Measurements from ENCODE around the gene EP400.

Gene EP400

GRCh38 chr12:131971226-131971625 is 21.5 kb downstream of the EP400 start:
- no peak overlapping the region for H3K4me3 ChIP-seq (ENCODE audit: low read depth, low read length)
- DNase-seq (ENCODE audit: low read depth, low spot score): no peak
- CTCF ChIA-PET: no interaction called here
- POLR2A ChIA-PET: no interaction called here
- TF ChIP-seq CTCF (IDR thresholded peaks at IDR 0.05; ENCODE audit: insufficient read depth, low read length, missing control alignments): no peak

- DNase-seq (ENCODE audit: low read depth, low spot score): no peak
- no peak for TF ChIP-seq CTCF (IDR thresholded peaks at IDR 0.05; ENCODE audit: insufficient read depth, low read length, missing control alignments)
- H3K4me3 ChIP-seq (ENCODE audit: low read depth, low read length): no peak overlapping the region
- ChIA-PET POLR2A (no interaction called here), CTCF (no interaction called here)
Observed at GRCh38 chr12:131975228-131975627, 25.5 kb downstream of the EP400 start.

- no peak overlapping the region for H3K4me3 ChIP-seq (ENCODE audit: low read depth, low read length)
- TF ChIP-seq CTCF (IDR thresholded peaks at IDR 0.05; ENCODE audit: insufficient read depth, low read length, missing control alignments): no peak
- DNase-seq (ENCODE audit: low read depth, low spot score): no peak
- ChIA-PET CTCF (interaction anchor here (0.8 to 1.2 kb wide), 2 partner anchors 21 to 875 kb away, joined by 3 read pairs; no protein-coding TSS in a partner anchor), POLR2A (no interaction called here)
Observed at GRCh38 chr12:131979606-131980005, 29.9 kb downstream of the EP400 start.

- POLR2A ChIA-PET: no interaction called here
- no peak overlapping the region for H3K4me3 ChIP-seq (ENCODE audit: low read depth, low read length)
- no peak for DNase-seq (ENCODE audit: low read depth, low spot score)
- CTCF ChIA-PET: interaction anchor here (1.2 kb wide), 1 partner anchor 876 kb away, joined by 3 read pairs; no protein-coding TSS in a partner anchor
- TF ChIP-seq CTCF (IDR thresholded peaks at IDR 0.05; ENCODE audit: insufficient read depth, low read length, missing control alignments): no peak
Observed at GRCh38 chr12:131980263-131980662, 30.5 kb downstream of the EP400 start.

- POLR2A ChIA-PET: no interaction called here
- DNase-seq (ENCODE audit: low read depth, low spot score): no peak
- no peak for TF ChIP-seq CTCF (IDR thresholded peaks at IDR 0.05; ENCODE audit: insufficient read depth, low read length, missing control alignments)
- CTCF ChIA-PET: interaction anchor here (1.2 kb wide), 1 partner anchor 21 kb away, joined by 4 read pairs; no protein-coding TSS in a partner anchor
- no peak overlapping the region for H3K4me3 ChIP-seq (ENCODE audit: low read depth, low read length)
Observed at GRCh38 chr12:131981388-131981787, 31.6 kb downstream of the EP400 start.

GRCh38 chr12:131982041-131982440 is 32.3 kb downstream of the EP400 start:
- POLR2A ChIA-PET: no interaction called here
- no peak for TF ChIP-seq CTCF (IDR thresholded peaks at IDR 0.05; ENCODE audit: insufficient read depth, low read length, missing control alignments)
- CTCF ChIA-PET: interaction anchor here (1.2 kb wide), 2 partner anchors 20 to 147 kb away, joined by 3 to 4 read pairs; no protein-coding TSS in a partner anchor
- no peak overlapping the region for H3K4me3 ChIP-seq (ENCODE audit: low read depth, low read length)
- DNase-seq (ENCODE audit: low read depth, low spot score): no peak
